Measurements from ENCODE around the gene DLG4. TPM values are rescaled to one million over a fixed set of nuclear protein-coding genes. Genes with fewer than 3 reads are reported as not detected.

DLG4 gene
- total and polyA plus RNA-seq, 2 donors (not counting 3 experiments of a cell fraction or from before 2014, with no cell fraction given): 14.9 to 34.6 TPM

DNA sequence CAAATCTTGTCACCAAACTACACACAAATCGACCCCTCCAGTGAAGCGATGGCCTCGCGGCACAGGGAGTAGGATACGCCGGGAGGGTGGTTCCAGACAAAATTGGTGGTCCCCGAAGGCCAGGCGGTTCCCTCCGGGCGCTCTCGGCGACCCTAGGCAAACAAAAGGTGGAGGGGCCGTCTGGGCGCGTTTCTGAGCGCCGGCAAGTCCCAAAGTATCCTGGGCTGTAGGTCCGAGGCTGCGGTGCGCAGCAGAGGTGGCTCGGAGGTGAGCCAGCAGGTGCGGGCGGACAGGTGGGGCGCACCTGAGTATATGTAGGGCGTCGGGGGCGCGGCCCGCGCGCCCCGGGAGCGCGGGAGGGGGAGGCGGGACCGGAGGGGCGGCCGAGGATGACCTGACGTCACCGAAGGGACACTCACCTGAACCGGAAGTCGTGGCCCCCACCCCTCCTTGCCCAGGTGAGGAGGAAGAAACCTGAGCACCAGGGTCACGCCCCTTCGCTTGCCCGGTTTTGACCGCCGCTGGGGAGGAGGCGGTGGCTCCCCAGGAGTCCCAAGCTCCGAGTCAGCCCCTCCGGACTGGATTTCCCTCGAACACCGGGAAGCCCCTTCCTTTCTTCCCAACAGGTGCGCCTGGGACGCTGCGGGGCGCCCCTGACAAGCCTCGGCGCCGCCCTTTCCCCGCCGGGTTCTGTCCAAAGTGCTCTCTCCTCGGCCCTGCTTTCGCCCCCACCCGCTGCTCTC lies 42.7 kb upstream of the DLG4 start, which contains the start of gene CLDN7:
Gene CLDN7, minus strand, starts transcription at position 287 of the 743 bp plus-strand sequence. CDS start 435 bp downstream, outside the sequence.
- no peaks in the 10 kb centered on the region for H4K20me1 ChIP-seq (replicated peaks; ENCODE audit: control insufficient read depth, extremely low read depth, insufficient read depth, low read length)
- peak within 1 kb of the TSS; percentile 81 for H2AFZ ChIP-seq (ENCODE audit: low read depth, low read length)
- intact Hi-C loops (cut with micrococcal nuclease): no loop called here
- H3K9me3 ChIP-seq (replicated peaks; ENCODE audit: control insufficient read depth, insufficient read depth, low read length): no peaks in the 10 kb centered on the region
- no peak for FAIRE-seq
- ChIA-PET CTCF (interaction anchor here (1.1 kb wide), 1 partner anchor 35 kb away, joined by 3 read pairs; no protein-coding TSS in a partner anchor), POLR2A (no interaction called here)
- H3K36me3 ChIP-seq (ENCODE audit: control insufficient read depth in 2 of 2, extremely low read depth in 1 of 2, insufficient read depth in 2 of 2, low read length in 2 of 2): peaks cover 0 to 8% of the 10 kb centered on the region in 2 experiments
- H3K4me3 ChIP-seq (replicated peaks in 1 of 3; ENCODE audit: insufficient read depth in 1 of 3, low read depth in 1 of 3, low read length in 3 of 3): peak within 1 kb of the TSS; percentile 19 to 35 (median 22)
- no peaks in the 10 kb centered on the region for H3K79me2 ChIP-seq (ENCODE audit: control insufficient read depth, insufficient read depth, low read length)
- no peaks in the 10 kb centered on the region for H3K9me1 ChIP-seq (replicated peaks; ENCODE audit: control insufficient read depth, extremely low read depth, insufficient read depth, low read length)
- H3K27ac ChIP-seq (ENCODE audit: insufficient read depth, low read depth, low read length): no peak within 1 kb of the TSS
- H3K4me1 ChIP-seq (ENCODE audit: control insufficient read depth, extremely low read depth, insufficient read depth, low read length): peaks cover 26% of the 10 kb centered on the region
- DNase-seq (ENCODE audit: low read depth, low spot score): no peak
- H3K4me2 ChIP-seq (ENCODE audit: insufficient read depth, low read length): peak within 1 kb of the TSS; percentile 31
- H3K9ac ChIP-seq (replicated peaks; ENCODE audit: extremely low read depth, insufficient read depth, low read length): peak within 1 kb of the TSS; percentile 29
- TF ChIP-seq POLR2AphosphoS5 (IDR thresholded peaks at IDR 0.05; ENCODE audit: insufficient read depth, low read depth, low read length): no peak
- no peak for TF ChIP-seq POLR2A (IDR thresholded peaks at IDR 0.05; ENCODE audit: low read depth, low read length)
- no peak for TF ChIP-seq GATA2 (IDR thresholded peaks at IDR 0.05; ENCODE audit: insufficient read depth, insufficient read length, low read depth, low read length)
- TF ChIP-seq FOS (IDR thresholded peaks at IDR 0.05; ENCODE audit: borderline replicate concordance, insufficient read depth, low read length): no peak
- TF ChIP-seq, protein P1, sequence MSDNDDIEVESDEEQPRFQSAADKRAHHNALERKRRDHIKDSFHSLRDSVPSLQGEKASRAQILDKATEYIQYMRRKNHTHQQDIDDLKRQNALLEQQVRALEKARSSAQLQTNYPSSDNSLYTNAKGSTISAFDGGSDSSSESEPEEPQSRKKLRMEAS (IDR thresholded peaks at IDR 0.05; ENCODE audit: insufficient read depth, insufficient read length): no peak
- TF ChIP-seq, protein P2, sequence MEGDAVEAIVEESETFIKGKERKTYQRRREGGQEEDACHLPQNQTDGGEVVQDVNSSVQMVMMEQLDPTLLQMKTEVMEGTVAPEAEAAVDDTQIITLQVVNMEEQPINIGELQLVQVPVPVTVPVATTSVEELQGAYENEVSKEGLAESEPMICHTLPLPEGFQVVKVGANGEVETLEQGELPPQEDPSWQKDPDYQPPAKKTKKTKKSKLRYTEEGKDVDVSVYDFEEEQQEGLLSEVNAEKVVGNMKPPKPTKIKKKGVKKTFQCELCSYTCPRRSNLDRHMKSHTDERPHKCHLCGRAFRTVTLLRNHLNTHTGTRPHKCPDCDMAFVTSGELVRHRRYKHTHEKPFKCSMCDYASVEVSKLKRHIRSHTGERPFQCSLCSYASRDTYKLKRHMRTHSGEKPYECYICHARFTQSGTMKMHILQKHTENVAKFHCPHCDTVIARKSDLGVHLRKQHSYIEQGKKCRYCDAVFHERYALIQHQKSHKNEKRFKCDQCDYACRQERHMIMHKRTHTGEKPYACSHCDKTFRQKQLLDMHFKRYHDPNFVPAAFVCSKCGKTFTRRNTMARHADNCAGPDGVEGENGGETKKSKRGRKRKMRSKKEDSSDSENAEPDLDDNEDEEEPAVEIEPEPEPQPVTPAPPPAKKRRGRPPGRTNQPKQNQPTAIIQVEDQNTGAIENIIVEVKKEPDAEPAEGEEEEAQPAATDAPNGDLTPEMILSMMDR (IDR thresholded peaks at IDR 0.05; ENCODE audit: extremely low read depth in 1 of 2, insufficient read depth in 1 of 2, low read depth in 1 of 2, low read length in 2 of 2): no peak
- no peak for TF ChIP-seq EZH2 (IDR thresholded peaks at IDR 0.05; ENCODE audit: borderline replicate concordance, low read depth, low read length, severe bottlenecking)
- no peak for TF ChIP-seq JUN (IDR thresholded peaks at IDR 0.05; ENCODE audit: borderline replicate concordance, insufficient read depth, insufficient read length, low read depth)
- no peak for TF ChIP-seq MYC (IDR thresholded peaks at IDR 0.05; ENCODE audit: low read depth, low read length)
- no peaks in the 10 kb centered on the region for H3K27me3 ChIP-seq (ENCODE audit: control insufficient read depth in 2 of 2, insufficient read depth in 2 of 2, low read length in 2 of 2)
- BruUV-seq (replicated peaks): no TSS peak
- dilution Hi-C loops (cut with MboI; ENCODE audit: extremely low pct_ligation_motif_present, low sequenced_read_pairs): no loop called here

All from endothelial cell of umbilical vein (primary cell).